Peyer's patch (tissue), 4 donors: ENCODE measurements around the gene ZNF330.

Experiments
- CTCF ChIP-seq, 6 experiments: fragments of 450-650 bp in 4 of 6; fragments of 200-600 bp in 2 of 6; sonication (generic) in 1 of 6; IDR thresholded peaks; one replicate each; pipeline ENCODE4 v1.5.1; 2017 to 2019; ENCODE audit warnings: antibody characterized with exemption in 6 of 6, mild to moderate bottlenecking in 3 of 6, moderate library complexity in 1 of 6
- POLR2A ChIP-seq, 2 donors: fragments of 450-650 bp; IDR thresholded peaks; one replicate each; pipeline ENCODE4 v1.5.1; 2017; ENCODE audit warnings: antibody characterized with exemption in 2 of 2, mild to moderate bottlenecking in 2 of 2, moderate library complexity in 2 of 2

GRCh38 chr4:141213550-141213991 is 7.1 kb upstream of the ZNF330 start:
- TF ChIP-seq POLR2A (IDR thresholded peaks at IDR 0.05) (no peak), CTCF (IDR thresholded peaks at IDR 0.05) (no peak)
